H1 (cell line): ENCODE data around the gene TTR. TPM values are rescaled to one million over a fixed set of nuclear protein-coding genes. Genes with fewer than 3 reads are reported as not detected.

Experiments
- CTCF ChIA-PET: fragments of 300-600 bp; sonication (Branson Sonifier 250); formaldehyde crosslinking; loops from one replicate; lab custom pipeline; 2021; ENCODE audit not compliant: partially characterized antibody; lab: Charles Lee
- POLR2A ChIA-PET: fragments of 300-600 bp; sonication (Branson Sonifier 250); formaldehyde crosslinking; loops from one replicate; lab custom pipeline; 2021; ENCODE audit warnings: inconsistent platforms; ENCODE audit not compliant: partially characterized antibody; lab: Charles Lee
- DNase-seq, 2 experiments: peaks; one replicate each; pipeline versions ENCODE4 v3.0.0 to v3.0.0-alpha.2; 2010 to 2022; ENCODE audit warnings: low spot score in 2 of 2, low read depth in 1 of 2, mixed read lengths in 1 of 2
- FAIRE-seq: peaks from 2 replicates; lab custom pipeline; 2011; peaks lifted over from hg19 to GRCh38; lab: Jason Lieb, UNC
- H2AFZ ChIP-seq: 2 replicates; pipeline ENCODE4 v1.8.1; 2012; ENCODE audit warnings: low read length, inconsistent platforms
- H2AK5ac ChIP-seq: 2 replicates; pipeline ENCODE4 v1.6.1; 2013; ENCODE audit warnings: low read depth, low read length
- H2BK120ac ChIP-seq: replicated peaks from 2 replicates; pipeline ENCODE3; 2013; ENCODE audit warnings: low read depth, low read length, inconsistent platforms
- H2BK12ac ChIP-seq: 2 replicates; pipeline ENCODE4 v1.6.1; 2013; ENCODE audit warnings: low read depth, low read length
- H2BK15ac ChIP-seq: 2 replicates; pipeline ENCODE4 v1.6.1; 2013; ENCODE audit warnings: low read length
- H2BK20ac ChIP-seq: 2 replicates; pipeline ENCODE4 v1.6.1; 2013; ENCODE audit warnings: low read length
- H2BK5ac ChIP-seq: 2 replicates; pipeline ENCODE4 v1.6.1; 2013; ENCODE audit warnings: low read depth, low read length
- H3K14ac ChIP-seq: 2 replicates; pipeline ENCODE4 v1.6.1; 2013; ENCODE audit warnings: inconsistent platforms; ENCODE audit not compliant: insufficient read length
- H3K18ac ChIP-seq: 2 replicates; pipeline ENCODE4 v1.6.1; 2013; ENCODE audit warnings: low read length; ENCODE audit errors: extremely low read depth
- H3K23ac ChIP-seq: 2 replicates; pipeline ENCODE4 v1.6.1; 2013; ENCODE audit warnings: inconsistent platforms; ENCODE audit not compliant: insufficient read length
- H3K23me2 ChIP-seq: 2 replicates; pipeline ENCODE4 v1.6.1; 2013; ENCODE audit warnings: low read depth, low read length
- H3K27ac ChIP-seq: 2 replicates; pipeline ENCODE4 v1.6.1; 2011; ENCODE audit warnings: low read depth, low read length, inconsistent platforms
- H3K27me3 ChIP-seq, 4 experiments: replicated peaks in 1 of 4; 1 replicate in 1 of 4; 2 replicates in 3 of 4; pipeline versions ENCODE4 v1.6.1 to v1.8.1; 2011 to 2013; ENCODE audit warnings: low read length in 3 of 4, mild to moderate bottlenecking in 3 of 4, inconsistent platforms in 2 of 4, mixed read lengths in 2 of 4, moderate library complexity in 1 of 4; ENCODE audit not compliant: control insufficient read depth in 3 of 4, insufficient read depth in 3 of 4; ENCODE audit errors: extremely low read depth in 1 of 4
- H3K36me3 ChIP-seq, 4 experiments: 2 replicates each; pipeline versions ENCODE4 v1.6.1 to v1.8.1; 2011 to 2013; ENCODE audit warnings: mild to moderate bottlenecking in 4 of 4, low read length in 3 of 4, moderate library complexity in 2 of 4, control low read depth in 1 of 4, inconsistent platforms in 1 of 4; ENCODE audit not compliant: insufficient read depth in 4 of 4, control insufficient read depth in 2 of 4
- H3K4ac ChIP-seq: replicated peaks from 2 replicates; pipeline ENCODE3; 2013; ENCODE audit warnings: low read length, low read depth, mixed read lengths, inconsistent platforms; ENCODE audit not compliant: insufficient read length
- H3K4me1 ChIP-seq, 4 experiments: replicated peaks in 1 of 4; 1 replicate in 1 of 4; 2 replicates in 3 of 4; pipeline versions ENCODE4 v1.6.1 to v1.8.1; 2011 to 2013; ENCODE audit warnings: low read length in 3 of 4, inconsistent platforms in 2 of 4, mixed read lengths in 1 of 4; ENCODE audit not compliant: insufficient read depth in 4 of 4, control insufficient read depth in 3 of 4
- H3K4me2 ChIP-seq, 2 experiments: 2 replicates each; pipeline versions ENCODE4 v1.6.1 to v1.8.1; 2011 to 2013; ENCODE audit warnings: low read depth in 2 of 2, low read length in 2 of 2, control low read depth in 1 of 2, inconsistent platforms in 1 of 2, mild to moderate bottlenecking in 1 of 2; ENCODE audit not compliant: insufficient read depth in 1 of 2
- H3K4me3 ChIP-seq, 4 experiments: fragments of 200-600, 300-600 bp in 1 of 4; sonication (generic), shearing (Covaris generic), sonication (Bioruptor Twin) in 1 of 4; 2 replicates each; pipeline versions ENCODE4 v1.5.1 to v1.8.1; 2011 to 2016; ENCODE audit warnings: low read length in 4 of 4, low read depth in 3 of 4, control low read depth in 2 of 4, inconsistent platforms in 2 of 4, mild to moderate bottlenecking in 2 of 4, mixed read lengths in 1 of 4, moderate library complexity in 1 of 4; ENCODE audit not compliant: insufficient read depth in 2 of 4; ENCODE audit errors: extremely low read depth in 1 of 4
- H3K56ac ChIP-seq: replicated peaks from 2 replicates; pipeline ENCODE3; 2013; ENCODE audit warnings: low read depth, mild to moderate bottlenecking, mixed read lengths, low read length, inconsistent platforms; ENCODE audit not compliant: insufficient read length
- H3K79me1 ChIP-seq: 2 replicates; pipeline ENCODE4 v1.6.1; 2013; ENCODE audit warnings: low read depth, low read length, control low read depth
- H3K79me2 ChIP-seq, 2 experiments: 2 replicates each; pipeline versions ENCODE4 v1.6.1 to v1.8.1; 2012 to 2013; ENCODE audit warnings: low read length in 2 of 2, mild to moderate bottlenecking in 2 of 2, inconsistent platforms in 1 of 2; ENCODE audit not compliant: insufficient read depth in 2 of 2, control insufficient read depth in 1 of 2
- H3K9ac ChIP-seq, 4 experiments: replicated peaks in 1 of 4; 1 replicate in 1 of 4; 2 replicates in 3 of 4; pipeline versions ENCODE4 v1.6.1 to v1.8.1; 2011 to 2013; ENCODE audit warnings: low read depth in 3 of 4, low read length in 3 of 4, control low read depth in 2 of 4, mild to moderate bottlenecking in 2 of 4, moderate library complexity in 2 of 4, inconsistent platforms in 1 of 4; ENCODE audit errors: extremely low read depth in 1 of 4
- H3K9me3 ChIP-seq, 2 experiments: 2 replicates each; pipeline versions ENCODE4 v1.6.1 to v1.8.1; 2012 to 2013; ENCODE audit warnings: mild to moderate bottlenecking in 2 of 2, moderate library complexity in 2 of 2, control low read depth in 1 of 2, inconsistent platforms in 1 of 2, low read depth in 1 of 2, low read length in 1 of 2, mixed read lengths in 1 of 2; ENCODE audit not compliant: insufficient read depth in 2 of 2
- H4K20me1 ChIP-seq, 2 experiments: replicated peaks in 1 of 2; 2 replicates each; pipeline versions ENCODE3 to v1.8.1; 2011 to 2013; ENCODE audit warnings: inconsistent platforms in 2 of 2, low read length in 2 of 2, mild to moderate bottlenecking in 1 of 2; ENCODE audit not compliant: insufficient read depth in 2 of 2, control insufficient read depth in 1 of 2
- H4K5ac ChIP-seq: 2 replicates; pipeline ENCODE4 v1.6.1; 2013; ENCODE audit warnings: low read length, low read depth, mixed read lengths, inconsistent platforms; ENCODE audit not compliant: insufficient read length
- H4K8ac ChIP-seq: 2 replicates; pipeline ENCODE4 v1.8.0; 2013; ENCODE audit warnings: mild to moderate bottlenecking, moderate library complexity, low read length, inconsistent platforms; ENCODE audit not compliant: insufficient read depth; ENCODE audit errors: extremely low read depth
- H4K91ac ChIP-seq: replicated peaks from 2 replicates; pipeline ENCODE3; 2013; ENCODE audit warnings: low read length, mixed read lengths, inconsistent platforms; ENCODE audit not compliant: insufficient read length
- CEBPB ChIP-seq: IDR thresholded peaks from 2 replicates; pipeline ENCODE4 v1.6.1; 2012; ENCODE audit warnings: low read depth, low read length
- E2F6 ChIP-seq: IDR thresholded peaks from 2 replicates; pipeline ENCODE4 v1.6.1; 2012; ENCODE audit warnings: inconsistent platforms
- EP300 ChIP-seq, 2 experiments: IDR thresholded peaks; 1 replicate in 1 of 2; 2 replicates in 1 of 2; pipeline ENCODE4 v1.6.1; 2011 to 2012; ENCODE audit warnings: low read depth in 2 of 2, low read length in 2 of 2, mild to moderate bottlenecking in 2 of 2, borderline replicate concordance in 1 of 2, inconsistent platforms in 1 of 2, moderate library complexity in 1 of 2
- GTF2F1 ChIP-seq: IDR thresholded peaks from 2 replicates; pipeline ENCODE4 v1.6.1; 2012; ENCODE audit warnings: low read depth, low read length, improper control_type of control experiment, borderline replicate concordance
- HDAC6 ChIP-seq: IDR thresholded peaks from one replicate; pipeline ENCODE4 v1.7.1; 2012; ENCODE audit warnings: low read depth, mild to moderate bottlenecking, inconsistent platforms, low read length, moderate library complexity
- KDM4A ChIP-seq: IDR thresholded peaks from one replicate; pipeline ENCODE4 v1.7.1; 2012; ENCODE audit warnings: low read depth, mild to moderate bottlenecking, moderate library complexity, low read length, inconsistent platforms; ENCODE audit not compliant: severe bottlenecking
- NANOG ChIP-seq: IDR thresholded peaks from 2 replicates; pipeline ENCODE4 v1.6.1; 2011; ENCODE audit warnings: low read length, low read depth, mild to moderate bottlenecking, inconsistent platforms; ENCODE audit not compliant: insufficient read depth, poor library complexity, severe bottlenecking
- POLR2A ChIP-seq, 2 experiments: IDR thresholded peaks; 1 replicate in 1 of 2; 2 replicates in 1 of 2; pipeline ENCODE4 v1.6.1; 2011; ENCODE audit warnings: low read depth in 2 of 2, low read length in 2 of 2, mild to moderate bottlenecking in 2 of 2; ENCODE audit errors: control extremely low read depth in 1 of 2
- RAD21 ChIP-seq, 2 experiments: IDR thresholded peaks in 1 of 2; conservative IDR thresholded peaks in 1 of 2; 2 replicates each; pipeline ENCODE4 v1.6.1; 2011; ENCODE audit warnings: low read depth in 2 of 2, low read length in 2 of 2, improper control_type of control experiment in 1 of 2, inconsistent platforms in 1 of 2, mild to moderate bottlenecking in 1 of 2, moderate library complexity in 1 of 2
- SAP30 ChIP-seq: fragments of 300-600 bp; sonication (generic); IDR thresholded peaks from 2 replicates; pipeline ENCODE4 v1.7.1; 2012; ENCODE audit warnings: low read length, moderate library complexity, mild to moderate bottlenecking, inconsistent platforms; ENCODE audit not compliant: insufficient read depth, insufficient replicate concordance
- TAF7 ChIP-seq: optimal IDR thresholded peaks from 2 replicates; pipeline ENCODE3; 2011; ENCODE audit warnings: low read depth, mild to moderate bottlenecking, inconsistent platforms, low read length, moderate library complexity, borderline replicate concordance
- WGBS, 2 experiments: shearing (Covaris generic) in 1 of 2; methylation state at CpG; one replicate each; pipeline versions ENCODE4 v1.1.6 to v1.1.7; 2013 to 2015; ENCODE audit warnings: low lambda C conversion rate in 2 of 2, mixed read lengths in 2 of 2, inconsistent platforms in 1 of 2, low coverage in 1 of 2, missing lambda C conversion rate in 1 of 2; ENCODE audit not compliant: insufficient replicate concordance in 2 of 2, insufficient coverage in 1 of 2, insufficient read length in 1 of 2; ENCODE audit errors: extremely low coverage in 1 of 2, missing lambda C conversion rate in 1 of 2; 5-methylcytosine and 5-hydroxymethylcytosine counted together
- long read RNA-seq, 2 experiments: library from RNA in 1 of 2; library from capped mRNA in 1 of 2; stranded (forward); transcript quantifications; one replicate each; pipeline ENCODE4 v2.0.0, GENCODE V29; 2021; ENCODE audit warnings: inconsistent platforms in 1 of 2
- polyA minus RNA-seq, 3 experiments: library from RNA; depleted of rRNA, polyadenylated mRNA; stranded (reverse); fragments of >200 nt; gene quantifications; 1 replicate in 2 of 3; 2 replicates in 1 of 3; pipeline ENCODE4 v1.2.3, GENCODE V29; 2011
- polyA plus RNA-seq, 7 experiments: library from polyadenylated mRNA; depleted of rRNA in 3 of 7; stranded (reverse) in 5 of 7; unstranded in 2 of 7; fragments of >200 nt in 5 of 7; fragments of 200-250 nt in 2 of 7; gene quantifications; 1 replicate in 5 of 7; 2 replicates in 1 of 7; 4 replicates in 1 of 7; pipeline versions ENCODE4 v1.2.1 to v1.2.3, GENCODE V29; 2011 to 2013; ENCODE audit warnings: missing spikeins in 2 of 7, mixed read lengths in 2 of 7
- total RNA-seq: library from RNA; stranded (reverse); fragmentation: NEBNext Ultra II Directional; extraction: Animal tissue kit (Norgen Biotek cat#: 25700); gene quantifications from 2 replicates; pipeline ENCODE4 v1.2.1, GENCODE V29; 2021

TTR gene
- total RNA-seq (not detected in 2 replicates), polyA plus RNA-seq (2011; rRNA removed) (not detected in 2 replicates), polyA minus RNA-seq (2011; rRNA and poly(A)+ RNA removed) (not detected in 2 replicates)
- not detected for polyA plus RNA-seq (2011; cell fraction: cytosol; rRNA removed)
- not detected for polyA plus RNA-seq (2011; cell fraction: nucleus; rRNA removed)
- polyA plus RNA-seq (2012, experiment 1 of 2) = 0.42 TPM in 1 of 4 replicates, not detected in the others
- polyA plus RNA-seq (2012, experiment 2 of 2) = 0.47 TPM
- not detected for polyA plus RNA-seq (2013, experiment 1 of 2)
- polyA plus RNA-seq (2013, experiment 2 of 2) = not detected
- polyA minus RNA-seq (2011; cell fraction: cytosol; rRNA and poly(A)+ RNA removed) = not detected
- polyA minus RNA-seq (2011; cell fraction: nucleus; rRNA and poly(A)+ RNA removed) = not detected
- long read RNA-seq, experiment 1 = 0 reads
- long read RNA-seq, experiment 2 = 0 reads

DNA sequence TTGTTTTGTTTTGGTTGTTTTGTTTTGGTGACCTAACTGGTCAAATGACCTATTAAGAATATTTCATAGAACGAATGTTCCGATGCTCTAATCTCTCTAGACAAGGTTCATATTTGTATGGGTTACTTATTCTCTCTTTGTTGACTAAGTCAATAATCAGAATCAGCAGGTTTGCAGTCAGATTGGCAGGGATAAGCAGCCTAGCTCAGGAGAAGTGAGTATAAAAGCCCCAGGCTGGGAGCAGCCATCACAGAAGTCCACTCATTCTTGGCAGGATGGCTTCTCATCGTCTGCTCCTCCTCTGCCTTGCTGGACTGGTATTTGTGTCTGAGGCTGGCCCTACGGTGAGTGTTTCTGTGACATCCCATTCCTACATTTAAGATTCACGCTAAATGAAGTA lies at the start of gene TTR:
Gene TTR, plus strand, starts transcription at position 250 of the 400 bp plus-strand sequence. Its CDS starts 26 bp downstream, at position 276.
- Histone ChIP-seq H3K14ac (no peak within 1 kb of the TSS), H3K9ac (no peak within 1 kb of the TSS), H2AK5ac (no peak within 1 kb of the TSS), H3K23me2 (no peaks in the 10 kb centered on the region), H3K23ac (no peak within 1 kb of the TSS), H3K56ac (no peak within 1 kb of the TSS), H4K8ac (no peak within 1 kb of the TSS), H3K79me2 (no peaks in the 10 kb centered on the region), H4K5ac (no peak within 1 kb of the TSS), H3K79me1 (no peaks in the 10 kb centered on the region), H3K27ac (no peak within 1 kb of the TSS), H2BK12ac (no peak within 1 kb of the TSS), H3K18ac (no peak within 1 kb of the TSS), H3K4me2 (no peak within 1 kb of the TSS), H2BK120ac (no peak within 1 kb of the TSS), H3K27me3 (no peaks in the 10 kb centered on the region), H3K36me3 (no peaks in the 10 kb centered on the region), H3K4me3 (no peak within 1 kb of the TSS), H2BK5ac (no peak within 1 kb of the TSS), H2BK20ac (no peak within 1 kb of the TSS), H4K91ac (no peak within 1 kb of the TSS), H4K20me1 (no peaks in the 10 kb centered on the region), H3K4ac (no peak within 1 kb of the TSS), H2AFZ (no peak within 1 kb of the TSS), H3K9me3 (no peaks in the 10 kb centered on the region), H2BK15ac (no peak within 1 kb of the TSS), H3K4me1 (no peaks in the 10 kb centered on the region)
- ChIA-PET POLR2A (no interaction called here), CTCF (interaction anchor here (0.9 to 1.2 kb wide), 3 partner anchors 41 to 385 kb away, joined by 3 read pairs; no protein-coding TSS in a partner anchor)
- no peak for FAIRE-seq
- WGBS, 2 experiments = 87% methylated on average over 5 of the region's 5 CpGs; no CpG with 5 or more reads in 1 of the 2 experiments
- DNase-seq = no peak
- TF ChIP-seq POLR2A (IDR thresholded peaks at IDR 0.05; ENCODE audit: control extremely low read depth in 1 of 2, low read depth in 2 of 2, low read length in 2 of 2) (no peak), TAF7 (no peak), SAP30 (no peak), E2F6 (no peak), KDM4A (no peak), HDAC6 (no peak), GTF2F1 (no peak), EP300 (IDR thresholded peaks at IDR 0.05; ENCODE audit: borderline replicate concordance in 1 of 2, low read depth in 2 of 2, low read length in 2 of 2) (no peak), RAD21 (IDR thresholded peaks at IDR 0.05 in 1 of 2, conservative IDR thresholded peaks at IDR 0.05 in 1 of 2; ENCODE audit: low read depth in 2 of 2, low read length in 2 of 2) (no peak), NANOG (no peak), CEBPB (no peak)
